Caki2 (cell line): ENCODE results near the gene SNTG2. TPM values are rescaled to one million over a fixed set of nuclear protein-coding genes. Genes with fewer than 3 reads are reported as not detected.

Experiments used
- DNase-seq: peaks from one replicate; pipeline ENCODE4 v3.0.0-alpha.2; 2015; ENCODE audit warnings: low read depth
- in situ Hi-C: cut with HindIII; loops from 2 replicates; pipeline ENCODE4 v1.10.0; 2016; ENCODE audit warnings: low sequenced_read_pairs, low pct_unique_long_range_greater_than_20kb, mixed read lengths
- total RNA-seq: library from RNA; depleted of rRNA; stranded (reverse); fragments of >200 nt; shearing (Covaris generic); gene quantifications from 2 replicates; pipeline ENCODE4 v1.2.3, GENCODE V29; 2014; ENCODE audit warnings: low replicate concordance

Gene SNTG2
- total RNA-seq, 1 experiment from 2014 or later = not detected

GRCh38 chr2:1301056-1301455 is 350.4 kb downstream of the SNTG2 start:
- in situ Hi-C loops = no loop called here
- no peak for DNase-seq

GRCh38 chr2:1305342-1306013 is 354.8 kb downstream of the SNTG2 start:
- in situ Hi-C loops = no loop called here
- DNase-seq = no peak

- in situ Hi-C loops = no loop called here
- DNase-seq = no peak
These were observed 355.5 kb downstream of the SNTG2 start for GRCh38 chr2:1306014-1306686.

GRCh38 chr2:1306687-1307516 is 356.3 kb downstream of the SNTG2 start:
- no peak for DNase-seq
- in situ Hi-C loops = no loop called here

GRCh38 chr2:1307670-1308069 is 357.0 kb downstream of the SNTG2 start:
- in situ Hi-C loops = no loop called here
- DNase-seq = no peak

GRCh38 chr2:1308678-1309077 is 358.0 kb downstream of the SNTG2 start:
- in situ Hi-C loops = no loop called here
- no peak for DNase-seq

GRCh38 chr2:1309507-1309906 is 358.9 kb downstream of the SNTG2 start:
- in situ Hi-C loops = no loop called here
- DNase-seq = no peak

- in situ Hi-C loops = no loop called here
- DNase-seq = no peak
These were observed 359.6 kb downstream of the SNTG2 start for GRCh38 chr2:1310202-1310601.

GRCh38 chr2:1310866-1311265 is 360.2 kb downstream of the SNTG2 start:
- no peak for DNase-seq
- in situ Hi-C loops = no loop called here

GRCh38 chr2:1313240-1313924 is 362.7 kb downstream of the SNTG2 start:
- no peak for DNase-seq
- in situ Hi-C loops = no loop called here

GRCh38 chr2:1314254-1314653 is 363.6 kb downstream of the SNTG2 start:
- DNase-seq = no peak
- in situ Hi-C loops = no loop called here

GRCh38 chr2:1318366-1319009 is 367.8 kb downstream of the SNTG2 start:
- DNase-seq = no peak
- in situ Hi-C loops = no loop called here

- in situ Hi-C loops = no loop called here
- DNase-seq = no peak
These were observed 368.7 kb downstream of the SNTG2 start for GRCh38 chr2:1319393-1319792.

- DNase-seq = no peak
- in situ Hi-C loops = no loop called here
These were observed 370.7 kb downstream of the SNTG2 start for GRCh38 chr2:1321321-1321720.

- in situ Hi-C loops = no loop called here
- DNase-seq = no peak
These were observed 374.2 kb downstream of the SNTG2 start for GRCh38 chr2:1324884-1325283.

GRCh38 chr2:1328684-1329083 is 378.0 kb downstream of the SNTG2 start:
- in situ Hi-C loops = no loop called here
- DNase-seq = no peak

GRCh38 chr2:1339388-1340140 is 388.9 kb downstream of the SNTG2 start:
- in situ Hi-C loops = no loop called here
- DNase-seq = no peak

GRCh38 chr2:1340141-1340512 is 389.5 kb downstream of the SNTG2 start:
- in situ Hi-C loops = no loop called here
- DNase-seq = no peak
